A549 (cell line): ENCODE measurements around the gene DLG2. TPM values are rescaled to one million over a fixed set of nuclear protein-coding genes. Genes with fewer than 3 reads are reported as not detected.

Experiments used
- ATAC-seq, 2 experiments: fragments of 200-7000 bp in 1 of 2; fragments of >200 bp in 1 of 2; cut with Nextera tagmentation in 1 of 2; cut with Tn5 transposase in 1 of 2; 3 replicates each; pipeline versions ENCODE4 v1.8.0 to v1.9.1; 2018 to 2020; ENCODE audit warnings: mild to moderate bottlenecking in 1 of 2, moderate library complexity in 1 of 2
- CTCF ChIA-PET: fragments of 300-600 bp; sonication (Branson Sonifier 250); formaldehyde crosslinking; extraction: SDS; loops from one replicate; lab custom pipeline; 2021; ENCODE audit warnings: antibody characterized with exemption, inconsistent platforms; lab: Yijun Ruan, JAX
- POLR2A ChIA-PET: fragments of 350-600 bp; formaldehyde crosslinking; extraction: SDS; loops from one replicate; lab custom pipeline; 2021; ENCODE audit warnings: antibody characterized with exemption, inconsistent platforms; lab: Yijun Ruan, JAX
- DNase-seq, 2 experiments: peaks; one replicate each; pipeline versions ENCODE4 v3.0.0 to v3.0.0-alpha.2; 2011 to 2016; ENCODE audit warnings: low read depth in 1 of 2, low spot score in 1 of 2
- FAIRE-seq: peaks from 2 replicates; lab custom pipeline; 2011; peaks lifted over from hg19 to GRCh38; lab: Jason Lieb, UNC
- H3K27ac ChIP-seq, 2 experiments: fragments of >200 bp; sonication (Bioruptor Twin); formaldehyde crosslinking; 3 replicates each; pipeline ENCODE4 v1.5.1; 2016 to 2017
- H3K4me1 ChIP-seq: fragments of >200 bp; sonication (Bioruptor Twin); formaldehyde crosslinking; 3 replicates; pipeline ENCODE4 v1.6.1; 2016
- H3K4me2 ChIP-seq: fragments of >200 bp; sonication (Bioruptor Twin); formaldehyde crosslinking; 3 replicates; pipeline ENCODE4 v1.6.1; 2016
- H3K4me3 ChIP-seq: fragments of >200 bp; sonication (Bioruptor Twin); formaldehyde crosslinking; 3 replicates; pipeline ENCODE4 v1.5.1; 2016
- H3K9me3 ChIP-seq: fragments of >200 bp; sonication (Bioruptor Twin); formaldehyde crosslinking; 3 replicates; pipeline ENCODE4 v1.6.1; 2016
- CEBPB ChIP-seq, 2 experiments: fragments of >200 bp in 1 of 2; sonication (Bioruptor Twin) in 1 of 2; formaldehyde crosslinking in 1 of 2; IDR thresholded peaks; 2 replicates each; pipeline ENCODE4 v1.6.1; 2012 to 2016
- CHD4 ChIP-seq: fragments of 200-600 bp; sonication (generic); IDR thresholded peaks from 2 replicates; pipeline ENCODE4 v1.6.1; 2016; ENCODE audit warnings: antibody characterized with exemption, mild to moderate bottlenecking, borderline replicate concordance
- EP300 ChIP-seq, 2 experiments: fragments of >200 bp; sonication (Bioruptor Twin); formaldehyde crosslinking; IDR thresholded peaks; 2 replicates in 1 of 2; 3 replicates in 1 of 2; pipeline ENCODE4 v1.6.1; 2016 to 2017
- FOSL2 ChIP-seq, 2 experiments: fragments of 450-650 bp in 1 of 2; fragments of >200 bp in 1 of 2; sonication (Bioruptor Twin) in 1 of 2; formaldehyde crosslinking; IDR thresholded peaks; 2 replicates each; pipeline versions ENCODE4 v1.5.0 to v1.6.1; 2016 to 2020; ENCODE audit warnings: mild to moderate bottlenecking in 1 of 2, moderate library complexity in 1 of 2
- HDAC2 ChIP-seq: fragments of 200-600 bp; sonication (generic); IDR thresholded peaks from 2 replicates; pipeline ENCODE4 v1.6.1; 2016
- HES2 ChIP-seq: fragments of >200 bp; sonication (Bioruptor Twin); formaldehyde crosslinking; IDR thresholded peaks from 2 replicates; pipeline ENCODE4 v1.6.1; 2016
- HOXA7 ChIP-seq: fragments of 250-450 bp; sonication (Bioruptor Pico); IDR thresholded peaks from 2 replicates; pipeline ENCODE4 v1.5.0; 2020; ENCODE audit warnings: mild to moderate bottlenecking, moderate library complexity
- KDM1A ChIP-seq: fragments of 200-600 bp; sonication (generic); IDR thresholded peaks from 2 replicates; pipeline ENCODE4 v1.6.1; 2016; ENCODE audit warnings: low read depth, mild to moderate bottlenecking
- KDM5A ChIP-seq: fragments of 200-600 bp; sonication (generic); IDR thresholded peaks from 2 replicates; pipeline ENCODE4 v1.6.1; 2016; ENCODE audit warnings: antibody characterized with exemption, mild to moderate bottlenecking
- MAZ ChIP-seq: fragments of 150-350 bp; IDR thresholded peaks from 2 replicates; pipeline ENCODE4 v1.6.1; 2014; ENCODE audit warnings: antibody characterized with exemption, low read depth, low read length, borderline replicate concordance
- NFE2L2 ChIP-seq: fragments of 150-350 bp; conservative IDR thresholded peaks from 2 replicates; pipeline ENCODE4 v1.6.1; 2014; ENCODE audit warnings: low read length
- NPAS2 ChIP-seq: fragments of 250-450 bp; sonication (Bioruptor Pico); IDR thresholded peaks from 2 replicates; pipeline ENCODE4 v1.8.0; 2022; ENCODE audit warnings: mild to moderate bottlenecking, moderate library complexity, borderline replicate concordance
- NR3C1 ChIP-seq: fragments of >200 bp; sonication (Bioruptor Twin); formaldehyde crosslinking; IDR thresholded peaks from 3 replicates; pipeline ENCODE4 v1.6.1; 2017
- PHF8 ChIP-seq: fragments of 200-600 bp; sonication (generic); IDR thresholded peaks from 2 replicates; pipeline ENCODE4 v1.6.1; 2016; ENCODE audit warnings: low read depth, mild to moderate bottlenecking, antibody characterized with exemption, moderate library complexity, borderline replicate concordance
- RAD21 ChIP-seq, 2 experiments: fragments of >200 bp in 1 of 2; sonication (Bioruptor Twin) in 1 of 2; formaldehyde crosslinking in 1 of 2; IDR thresholded peaks in 1 of 2; conservative IDR thresholded peaks in 1 of 2; 2 replicates in 1 of 2; 3 replicates in 1 of 2; pipeline ENCODE4 v1.6.1; 2012 to 2018; ENCODE audit warnings: inconsistent platforms in 1 of 2
- SMC3 ChIP-seq: fragments of >200 bp; sonication (Bioruptor Twin); formaldehyde crosslinking; IDR thresholded peaks from 3 replicates; pipeline ENCODE4 v1.6.1; 2018; ENCODE audit warnings: inconsistent platforms
- SREBF2 ChIP-seq: fragments of 450-650 bp; IDR thresholded peaks from 2 replicates; pipeline ENCODE4 v1.6.1; 2014; ENCODE audit warnings: mild to moderate bottlenecking, moderate library complexity
- TFCP2L1 ChIP-seq: fragments of 250-450 bp; sonication (Bioruptor Pico); IDR thresholded peaks from 2 replicates; pipeline ENCODE4 v1.5.0; 2021; ENCODE audit warnings: mild to moderate bottlenecking
- TP53 ChIP-seq: fragments of 250-450 bp; sonication (Bioruptor Pico); IDR thresholded peaks from 2 replicates; pipeline ENCODE4 v1.5.0; 2021; ENCODE audit warnings: mild to moderate bottlenecking, moderate library complexity
- ZFP36 ChIP-seq: fragments of 450-650 bp; IDR thresholded peaks from 2 replicates; pipeline ENCODE4 v1.6.1; 2014; ENCODE audit warnings: borderline replicate concordance; ENCODE audit not compliant: partially characterized antibody
- ZSCAN20 ChIP-seq: fragments of 250-450 bp; sonication (Bioruptor Pico); IDR thresholded peaks from 2 replicates; pipeline ENCODE4 v1.8.0; 2022; ENCODE audit warnings: mild to moderate bottlenecking, moderate library complexity
- WGBS: methylation state at CpG from one replicate; pipeline ENCODE4 v1.1.6; 2017; ENCODE audit errors: missing lambda C conversion rate; 5-methylcytosine and 5-hydroxymethylcytosine counted together
- polyA plus RNA-seq, 4 experiments: library from polyadenylated mRNA; depleted of rRNA in 3 of 4; stranded (reverse); fragments of >200 nt; fragmentation: RNase III in 1 of 4; extraction: RNeasy Plus Mini Kit Qiagen cat#74134 plus additional on column Dnase treatment in 1 of 4; gene quantifications; 2 replicates in 3 of 4; 3 replicates in 1 of 4; pipeline ENCODE4 v1.2.3, GENCODE V29; 2011 to 2017

Gene DLG2
- polyA plus RNA-seq, 2 of the 4 experiments (the other 2 are of a cell fraction): 0.26 to 0.79 TPM

- TF ChIP-seq PHF8 (no peak), HES2 (no peak), RAD21 (conservative IDR thresholded peaks at IDR 0.05 in 1 of 2, IDR thresholded peaks at IDR 0.05 in 1 of 2) (no peak), MAZ (no peak)
These were observed 668.8 kb downstream of the DLG2 start (continued) for GRCh38 chr11:84958295-84958694.

GRCh38 chr11:84950569-84951270 lies 676.4 kb downstream of the DLG2 start:
- no peak for FAIRE-seq
- no peaks in the 10 kb centered on the region for H3K9me3 ChIP-seq
- no peaks in the 10 kb centered on the region for H3K4me1 ChIP-seq
- H3K27ac ChIP-seq: no peak overlapping the region
- no peak for DNase-seq
- no peak overlapping the region for H3K4me3 ChIP-seq
- CTCF ChIA-PET: no interaction called here
- ATAC-seq: no peak
- POLR2A ChIA-PET: no interaction called here
- TF ChIP-seq NR3C1: no peak
- TF ChIP-seq SMC3: no peak
- no peak for TF ChIP-seq NPAS2 (CRISPR knock-in tag)
- no peak for TF ChIP-seq CHD4
- TF ChIP-seq FOSL2 (IDR thresholded peaks at IDR 0.05): no peak
- TF ChIP-seq FOSL2 (CRISPR knock-in tag; IDR thresholded peaks at IDR 0.05): no peak
- TF ChIP-seq KDM1A: no peak
- no peak for TF ChIP-seq ZFP36
- no peak for TF ChIP-seq NFE2L2
- TF ChIP-seq SREBF2: no peak
- TF ChIP-seq TFCP2L1: no peak
- no peak for TF ChIP-seq TP53 (CRISPR knock-in tag)
- TF ChIP-seq ZSCAN20 (CRISPR knock-in tag): no peak
- 16% methylated on average over 4 of the region's 4 CpGs for WGBS
- H3K4me2 ChIP-seq: no peak overlapping the region

GRCh38 chr11:84947970-84948580 lies 679.1 kb downstream of the DLG2 start:
- no peak overlapping the region for H3K4me2 ChIP-seq
- CTCF ChIA-PET: no interaction called here
- POLR2A ChIA-PET: no interaction called here
- 6% methylated on average over 3 of the region's 3 CpGs for WGBS
- no peaks in the 10 kb centered on the region for H3K9me3 ChIP-seq
- no peak overlapping the region for H3K4me3 ChIP-seq
- DNase-seq: no peak
- ATAC-seq: no peak
- 0 out of 4 replicates have a peak, but pooled peaks of 1 of the 2 experiments have one; percentile 25 for TF ChIP-seq CEBPB (IDR thresholded peaks at IDR 0.05)
- no peak for TF ChIP-seq HOXA7 (CRISPR knock-in tag)
- TF ChIP-seq HDAC2: no peak
- no peaks in the 10 kb centered on the region for H3K4me1 ChIP-seq
- H3K27ac ChIP-seq: no peak overlapping the region
- no peak for FAIRE-seq

GRCh38 chr11:84947070-84947469 lies 680.1 kb downstream of the DLG2 start:
- FAIRE-seq (no peak), DNase-seq (no peak)
- POLR2A ChIA-PET: no interaction called here
- H3K4me3 ChIP-seq: no peak overlapping the region
- TF ChIP-seq NFE2L2 (no peak), KDM5A (no peak), EP300 (IDR thresholded peaks at IDR 0.05) (no peak)
- TF ChIP-seq, all 56 proteins: peak for 0
- CTCF ChIA-PET: no interaction called here
- WGBS: 54% methylated on average over 3 of the region's 3 CpGs
- Histone ChIP-seq H3K27ac (no peak overlapping the region), H3K4me1 (no peaks in the 10 kb centered on the region), H3K9me3 (no peaks in the 10 kb centered on the region), H3K4me2 (no peak overlapping the region)
- no peak for ATAC-seq
